ENCODE results near the gene CSHL1. TPM values are rescaled to one million over a fixed set of nuclear protein-coding genes. Genes with fewer than 3 reads are reported as not detected.

CSHL1 gene
- total RNA-seq, 1 experiment from 2014 or later = not detected

Small RNA genes within 50 kb of the gene (small RNA-seq; reads per million reads assigned to genes)
- gene AC040958.1 (0 reads per million in 2 experiments), gene AC127029.1 (0 reads per million in 2 experiments), gene GH1 (0 reads per million in 2 experiments)

Other genes with a start within 250 kb of the CSHL1 start
- 1.1 and 2.0 TPM in 2 replicates for gene LIMD2, start 211.1 kb downstream of the CSHL1 start, total RNA-seq (2014; rRNA removed; shearing (Covaris generic))
- 21.2 and 28.9 TPM in 2 replicates for gene STRADA, start 169.5 kb downstream of the CSHL1 start, total RNA-seq (2014; rRNA removed; shearing (Covaris generic))
- 66.5 and 79.2 TPM in 2 replicates for gene CCDC47, start 137.7 kb downstream of the CSHL1 start, total RNA-seq (2014; rRNA removed; shearing (Covaris generic))
- 55.7 and 61.2 TPM in 2 replicates for gene DDX42, start 137.1 kb downstream of the CSHL1 start, total RNA-seq (2014; rRNA removed; shearing (Covaris generic))
- gene PSMC5, start 83.8 kb downstream of the CSHL1 start, total RNA-seq (2014; rRNA removed; shearing (Covaris generic)) = 52.7 and 66.3 TPM in 2 replicates
- 27.9 and 35.0 TPM in 2 replicates for gene FTSJ3, start 83.6 kb downstream of the CSHL1 start, total RNA-seq (2014; rRNA removed; shearing (Covaris generic))
- gene SMARCD2, start 68.6 kb downstream of the CSHL1 start, total RNA-seq (2014; rRNA removed; shearing (Covaris generic)) = 73.6 and 75.5 TPM in 2 replicates
- not detected in 2 replicates for gene CSH2, start 37.6 kb downstream of the CSHL1 start, total RNA-seq (2014; rRNA removed; shearing (Covaris generic))
- not detected in 2 replicates for gene GH2, start 29.3 kb downstream of the CSHL1 start, total RNA-seq (2014; rRNA removed; shearing (Covaris generic))
- gene CSH1, start 14.7 kb downstream of the CSHL1 start, total RNA-seq (2014; rRNA removed; shearing (Covaris generic)) = not detected in 2 replicates
- gene GH1, start 7.6 kb upstream of the CSHL1 start, total RNA-seq (2014; rRNA removed; shearing (Covaris generic)) = not detected in 2 replicates
- not detected in 2 replicates for gene CD79B, start 21.1 kb upstream of the CSHL1 start, total RNA-seq (2014; rRNA removed; shearing (Covaris generic))
- 0.06 and 0.77 TPM in 2 replicates for gene SCN4A, start 61.7 kb upstream of the CSHL1 start, total RNA-seq (2014; rRNA removed; shearing (Covaris generic))
- not detected in 2 replicates for gene PRR29, start 87.1 kb upstream of the CSHL1 start, total RNA-seq (2014; rRNA removed; shearing (Covaris generic))
- gene ICAM2, start 109.4 kb upstream of the CSHL1 start, total RNA-seq (2014; rRNA removed; shearing (Covaris generic)) = not detected in 2 replicates
- 13.4 and 14.0 TPM in 2 replicates for gene ERN1, start 218.9 kb upstream of the CSHL1 start, total RNA-seq (2014; rRNA removed; shearing (Covaris generic))